ENCODE measurements around the gene DIPK1A. TPM values are rescaled to one million over a fixed set of nuclear protein-coding genes. Genes with fewer than 3 reads are reported as not detected.
A peak's percentile ranks its signal among the peaks of the same experiment; 100 is the strongest.

DIPK1A gene
- total RNA-seq, 1 experiment from 2014 or later: 1.5 TPM

GRCh38 chr1:92937731-92938130, 23.5 kb downstream of the DIPK1A start:
- no peak for DNase-seq
- Histone ChIP-seq H3K9me3 (no peaks in the 10 kb centered on the region), H3K4me3 (no peak overlapping the region), H3K36me3 (no peaks in the 10 kb centered on the region), H3K27me3 (no peaks in the 10 kb centered on the region)

GRCh38 chr1:92936865-92937264, 24.4 kb downstream of the DIPK1A start:
- Histone ChIP-seq H3K36me3 (no peaks in the 10 kb centered on the region), H3K27me3 (no peaks in the 10 kb centered on the region), H3K9me3 (no peaks in the 10 kb centered on the region), H3K4me3 (no peak overlapping the region)
- DNase-seq: no peak

GRCh38 chr1:92934395-92935378, 26.6 kb downstream of the DIPK1A start:
- peak; percentile 84 for DNase-seq
- no peaks in the 10 kb centered on the region for H3K9me3 ChIP-seq
- H3K4me3 ChIP-seq: no peak overlapping the region
- H3K27me3 ChIP-seq: no peaks in the 10 kb centered on the region
- H3K36me3 ChIP-seq: no peaks in the 10 kb centered on the region

GRCh38 chr1:92933459-92933858, 27.8 kb downstream of the DIPK1A start:
- DNase-seq: no peak
- H3K4me3 ChIP-seq: no peak overlapping the region
- no peaks in the 10 kb centered on the region for H3K9me3 ChIP-seq
- no peaks in the 10 kb centered on the region for H3K36me3 ChIP-seq
- no peaks in the 10 kb centered on the region for H3K27me3 ChIP-seq

GRCh38 chr1:92931691-92932090, 29.6 kb downstream of the DIPK1A start:
- DNase-seq: no peak
- Histone ChIP-seq H3K27me3 (no peaks in the 10 kb centered on the region), H3K4me3 (no peak overlapping the region), H3K36me3 (no peaks in the 10 kb centered on the region), H3K9me3 (no peaks in the 10 kb centered on the region)

- no peak for DNase-seq
- Histone ChIP-seq H3K4me3 (no peak overlapping the region), H3K9me3 (no peaks in the 10 kb centered on the region), H3K36me3 (no peaks in the 10 kb centered on the region), H3K27me3 (no peaks in the 10 kb centered on the region)
Observed at GRCh38 chr1:92929461-92929860, 31.8 kb downstream of the DIPK1A start.

- Histone ChIP-seq H3K9me3 (no peaks in the 10 kb centered on the region), H3K4me3 (no peak overlapping the region), H3K36me3 (no peaks in the 10 kb centered on the region), H3K27me3 (no peaks in the 10 kb centered on the region)
- DNase-seq: no peak
Observed at GRCh38 chr1:92927870-92928269, 33.4 kb downstream of the DIPK1A start.

GRCh38 chr1:92926873-92927272, 34.4 kb downstream of the DIPK1A start:
- no peaks in the 10 kb centered on the region for H3K27me3 ChIP-seq
- no peaks in the 10 kb centered on the region for H3K9me3 ChIP-seq
- H3K36me3 ChIP-seq: no peaks in the 10 kb centered on the region
- DNase-seq: no peak
- H3K4me3 ChIP-seq: no peak overlapping the region

GRCh38 chr1:92924501-92924900, 36.8 kb downstream of the DIPK1A start:
- no peaks in the 10 kb centered on the region for H3K9me3 ChIP-seq
- peak; percentile 24 for DNase-seq
- no peaks in the 10 kb centered on the region; the same call in 1 of the 2 replicates for H3K36me3 ChIP-seq
- H3K27me3 ChIP-seq: no peaks in the 10 kb centered on the region
- H3K4me3 ChIP-seq: no peak overlapping the region

- Histone ChIP-seq H3K36me3 (no peaks in the 10 kb centered on the region; the same call in 1 of the 2 replicates), H3K4me3 (peak overlapping the region; percentile 36), H3K27me3 (no peaks in the 10 kb centered on the region), H3K9me3 (no peaks in the 10 kb centered on the region)
- no peak for DNase-seq
Observed at GRCh38 chr1:92923664-92924063, 37.6 kb downstream of the DIPK1A start.

GRCh38 chr1:92922356-92923035, 38.8 kb downstream of the DIPK1A start:
- H3K27me3 ChIP-seq: no peaks in the 10 kb centered on the region
- H3K9me3 ChIP-seq: no peaks in the 10 kb centered on the region
- peak; percentile 66 for DNase-seq
- H3K36me3 ChIP-seq: no peaks in the 10 kb centered on the region; the same call in 1 of the 2 replicates
- peak overlapping the region; percentile 18; the same call in 1 of the 2 replicates for H3K4me3 ChIP-seq

- no peaks in the 10 kb centered on the region for H3K9me3 ChIP-seq
- DNase-seq: no peak
- no peak overlapping the region for H3K4me3 ChIP-seq
- no peaks in the 10 kb centered on the region for H3K27me3 ChIP-seq
- H3K36me3 ChIP-seq: no peaks in the 10 kb centered on the region; the same call in 1 of the 2 replicates
Observed at GRCh38 chr1:92921031-92922023, 39.9 kb downstream of the DIPK1A start.

- H3K4me3 ChIP-seq: no peak overlapping the region
- no peaks in the 10 kb centered on the region for H3K27me3 ChIP-seq
- H3K36me3 ChIP-seq: no peaks in the 10 kb centered on the region; the same call in 1 of the 2 replicates
- no peak for DNase-seq
- no peaks in the 10 kb centered on the region for H3K9me3 ChIP-seq
Observed at GRCh38 chr1:92916899-92917298, 44.4 kb downstream of the DIPK1A start.

- H3K27me3 ChIP-seq: no peaks in the 10 kb centered on the region
- H3K36me3 ChIP-seq: no peaks in the 10 kb centered on the region; the same call in 1 of the 2 replicates
- no peak for DNase-seq
- no peak overlapping the region for H3K4me3 ChIP-seq
- no peaks in the 10 kb centered on the region for H3K9me3 ChIP-seq
Observed at GRCh38 chr1:92915547-92915946, 45.7 kb downstream of the DIPK1A start.

- DNase-seq: no peak
- Histone ChIP-seq H3K9me3 (no peaks in the 10 kb centered on the region), H3K4me3 (no peak overlapping the region), H3K36me3 (no peaks in the 10 kb centered on the region), H3K27me3 (no peaks in the 10 kb centered on the region)
Observed at GRCh38 chr1:92913093-92913819, 48.0 kb downstream of the DIPK1A start.

- Histone ChIP-seq H3K36me3 (no peaks in the 10 kb centered on the region), H3K27me3 (no peaks in the 10 kb centered on the region), H3K9me3 (peaks cover 7% of the 10 kb centered on the region; the same call in 1 of the 2 replicates), H3K4me3 (no peak overlapping the region)
- DNase-seq: no peak
Observed at GRCh38 chr1:92910081-92910480, 51.2 kb downstream of the DIPK1A start.
